ENCODE data around the gene RNU1-2. TPM values are rescaled to one million over a fixed set of nuclear protein-coding genes. Genes with fewer than 3 reads are reported as not detected.

Gene RNU1-2
- total RNA-seq = under 0.01 TPM in 2 replicates

GRCh38 chr1:16895598-16896315 lies at the start of gene RNU1-2:
Gene RNU1-2, plus strand, starts transcription at chr1:16895980.

GRCh38 chr1:16921391-16922185 lies 25.8 kb downstream of the RNU1-2 start, which contains the start of gene CROCC:
Gene CROCC, plus strand, starts transcription at chr1:16921931. Its CDS starts 88 bp downstream, at chr1:16922019.

Other genes with a start within 250 kb of the RNU1-2 start
- gene RNU1-3, start 229.0 kb upstream of the RNU1-2 start, total RNA-seq = under 0.01 TPM in 2 replicates
- gene RNU1-4, start 155.5 kb upstream of the RNU1-2 start, total RNA-seq = under 0.01 TPM in 2 replicates
- 10.1 and 12.5 TPM in 2 replicates for gene CROCC, start 26.0 kb downstream of the RNU1-2 start, total RNA-seq
- gene MFAP2, start 84.6 kb downstream of the RNU1-2 start, total RNA-seq = 62.6 and 91.4 TPM in 2 replicates
- 73.6 and 76.7 TPM in 2 replicates for gene ATP13A2, start 115.9 kb downstream of the RNU1-2 start, total RNA-seq
- gene SDHB, start 158.1 kb downstream of the RNU1-2 start, total RNA-seq = 147 and 211 TPM in 2 replicates
- gene PADI2, start 223.5 kb downstream of the RNU1-2 start, total RNA-seq = not detected in 2 replicates